Effector CD8-positive, alpha-beta T cell (primary cell): ENCODE results near the gene AFF1.
"Not testable (repeated sequence)": the region's sequence is repeated elsewhere in the genome, so short reads cannot be mapped to it uniquely, and the experiment has no call there.

Source experiments
- DNase-seq: peaks from one replicate; lab custom pipeline; 2025; lab: John Stamatoyannopoulos, UW

The AFF1 gene

GRCh38 chr4:86977621-86978184 lies 42.9 kb downstream of the AFF1 start:
- no peak for DNase-seq

GRCh38 chr4:86978709-86979108 lies 43.9 kb downstream of the AFF1 start:
- DNase-seq: no peak

- DNase-seq: no peak
These were observed 45.4 kb downstream of the AFF1 start for GRCh38 chr4:86980230-86980629.

GRCh38 chr4:86981789-86982188 lies 47.0 kb downstream of the AFF1 start:
- no peak for DNase-seq

GRCh38 chr4:86985852-86986251 lies 51.0 kb downstream of the AFF1 start:
- not testable (repeated sequence) for DNase-seq

- not testable (repeated sequence) for DNase-seq
These were observed 54.8 kb downstream of the AFF1 start for GRCh38 chr4:86989658-86990057.

- no peak for DNase-seq
These were observed 55.7 kb downstream of the AFF1 start for GRCh38 chr4:86990510-86990909.

GRCh38 chr4:86991994-86992393 lies 57.2 kb downstream of the AFF1 start:
- DNase-seq: no peak

- DNase-seq: no peak
These were observed 59.3 kb downstream of the AFF1 start for GRCh38 chr4:86993909-86994681.

- DNase-seq: no peak
These were observed 59.9 kb downstream of the AFF1 start for GRCh38 chr4:86994686-86995085.

GRCh38 chr4:86996510-86996909 lies 61.7 kb downstream of the AFF1 start:
- DNase-seq: not testable (repeated sequence)

GRCh38 chr4:86999136-86999643 lies 64.4 kb downstream of the AFF1 start:
- DNase-seq: no peak

GRCh38 chr4:87002682-87003043 lies 67.9 kb downstream of the AFF1 start:
- no peak for DNase-seq

GRCh38 chr4:87003266-87003665 lies 68.5 kb downstream of the AFF1 start:
- DNase-seq: no peak

GRCh38 chr4:87005369-87005689 lies 70.5 kb downstream of the AFF1 start:
- no peak for DNase-seq

- no peak for DNase-seq
These were observed 71.0 kb downstream of the AFF1 start for GRCh38 chr4:87005690-87006425.

GRCh38 chr4:87006426-87006675 lies 71.5 kb downstream of the AFF1 start:
- DNase-seq: no peak

- DNase-seq: peak; percentile 83
These were observed 72.1 kb downstream of the AFF1 start for GRCh38 chr4:87006676-87007527.

GRCh38 chr4:87007528-87008446 lies 73.0 kb downstream of the AFF1 start:
- peak; percentile 9 for DNase-seq

- no peak for DNase-seq
These were observed 74.4 kb downstream of the AFF1 start for GRCh38 chr4:87009095-87009648.

GRCh38 chr4:87010192-87010591 lies 75.4 kb downstream of the AFF1 start:
- DNase-seq: no peak
